Amniotic stem cell (primary cell): ENCODE measurements around the gene LMCD1.

Source experiments
- DNase-seq: peaks from one replicate; lab custom pipeline; 2025; lab: John Stamatoyannopoulos, UW

LMCD1 gene

GRCh38 chr3:8536096-8537056 is 34.8 kb downstream of the LMCD1 start:
- DNase-seq, result no peak

- no peak for DNase-seq
Measured at GRCh38 chr3:8537440-8537839, 35.8 kb downstream of the LMCD1 start.

- no peak for DNase-seq
Measured at GRCh38 chr3:8538223-8538622, 36.6 kb downstream of the LMCD1 start.

GRCh38 chr3:8538913-8539312 is 37.3 kb downstream of the LMCD1 start:
- DNase-seq, result no peak

- DNase-seq, result no peak
Measured at GRCh38 chr3:8539419-8539818, 37.8 kb downstream of the LMCD1 start.

GRCh38 chr3:8540456-8540855 is 38.8 kb downstream of the LMCD1 start:
- no peak for DNase-seq

- DNase-seq, result no peak
Measured at GRCh38 chr3:8541486-8541885, 39.9 kb downstream of the LMCD1 start.

- DNase-seq, result no peak
Measured at GRCh38 chr3:8542190-8543135, 40.8 kb downstream of the LMCD1 start.

- no peak for DNase-seq
Measured at GRCh38 chr3:8546609-8547008, 45.0 kb downstream of the LMCD1 start.

- DNase-seq, result no peak
Measured at GRCh38 chr3:8548502-8549275, 47.1 kb downstream of the LMCD1 start.

- no peak for DNase-seq
Measured at GRCh38 chr3:8549354-8549753, 47.7 kb downstream of the LMCD1 start.

- DNase-seq, result no peak
Measured at GRCh38 chr3:8550611-8551010, 49.0 kb downstream of the LMCD1 start.

- no peak for DNase-seq
Measured at GRCh38 chr3:8552223-8552762, 50.7 kb downstream of the LMCD1 start.

GRCh38 chr3:8553405-8553804 is 51.8 kb downstream of the LMCD1 start:
- no peak for DNase-seq

GRCh38 chr3:8554696-8555095 is 53.1 kb downstream of the LMCD1 start:
- no peak for DNase-seq

- DNase-seq, result no peak
Measured at GRCh38 chr3:8555113-8555661, 53.6 kb downstream of the LMCD1 start.

- DNase-seq, result no peak
Measured at GRCh38 chr3:8555725-8556472, 54.3 kb downstream of the LMCD1 start.

GRCh38 chr3:8556473-8556869 is 54.8 kb downstream of the LMCD1 start:
- DNase-seq, result no peak

- DNase-seq, result no peak
Measured at GRCh38 chr3:8557298-8557697, 55.7 kb downstream of the LMCD1 start.

- no peak for DNase-seq
Measured at GRCh38 chr3:8558645-8559044, 57.0 kb downstream of the LMCD1 start.

- no peak for DNase-seq
Measured at GRCh38 chr3:8559351-8559750, 57.7 kb downstream of the LMCD1 start.
